ENCODE measurements around the gene OSBPL5.

Gene OSBPL5

GRCh38 chr11:3165152-3165705 is at the start of gene OSBPL5:
OSBPL5 (minus strand) TSS chr11:3165310; CDS start chr11:3129148, 36,162 bp downstream.
- peak; percentile 62 for DNase-seq

- DNase-seq: no peak
Measured at GRCh38 chr11:3214420-3214699, 49.2 kb upstream of the OSBPL5 start.

GRCh38 chr11:3213659-3214419 is 48.7 kb upstream of the OSBPL5 start:
- DNase-seq: no peak

GRCh38 chr11:3208272-3208671 is 43.2 kb upstream of the OSBPL5 start:
- no peak for DNase-seq

- DNase-seq: no peak
Measured at GRCh38 chr11:3207526-3208189, 42.5 kb upstream of the OSBPL5 start.

- DNase-seq: no peak
Measured at GRCh38 chr11:3206922-3207204, 41.8 kb upstream of the OSBPL5 start.

- DNase-seq: no peak
Measured at GRCh38 chr11:3206156-3206921, 41.2 kb upstream of the OSBPL5 start.

GRCh38 chr11:3205261-3206155 is 40.4 kb upstream of the OSBPL5 start:
- no peak for DNase-seq

- no peak for DNase-seq
Measured at GRCh38 chr11:3204141-3205015, 39.3 kb upstream of the OSBPL5 start.

GRCh38 chr11:3203221-3204043 is 38.3 kb upstream of the OSBPL5 start:
- DNase-seq: no peak

- no peak for DNase-seq
Measured at GRCh38 chr11:3202759-3203158, 37.6 kb upstream of the OSBPL5 start.

GRCh38 chr11:3202305-3202704 is 37.2 kb upstream of the OSBPL5 start:
- no peak for DNase-seq

GRCh38 chr11:3201677-3202181 is 36.6 kb upstream of the OSBPL5 start:
- no peak for DNase-seq

GRCh38 chr11:3201112-3201581 is 36.0 kb upstream of the OSBPL5 start:
- DNase-seq: no peak

- no peak for DNase-seq
Measured at GRCh38 chr11:3200388-3201111, 35.4 kb upstream of the OSBPL5 start.

- no peak for DNase-seq
Measured at GRCh38 chr11:3199537-3200295, 34.6 kb upstream of the OSBPL5 start.

- no peak for DNase-seq
Measured at GRCh38 chr11:3198815-3199214, 33.7 kb upstream of the OSBPL5 start.

GRCh38 chr11:3197878-3198528 is 32.9 kb upstream of the OSBPL5 start:
- no peak for DNase-seq
